ENCODE measurements around the gene SNX17.
"Not testable (repeated sequence)": the region's sequence is repeated elsewhere in the genome, so short reads cannot be mapped to it uniquely, and the experiment has no call there.

SNX17 gene

DNA sequence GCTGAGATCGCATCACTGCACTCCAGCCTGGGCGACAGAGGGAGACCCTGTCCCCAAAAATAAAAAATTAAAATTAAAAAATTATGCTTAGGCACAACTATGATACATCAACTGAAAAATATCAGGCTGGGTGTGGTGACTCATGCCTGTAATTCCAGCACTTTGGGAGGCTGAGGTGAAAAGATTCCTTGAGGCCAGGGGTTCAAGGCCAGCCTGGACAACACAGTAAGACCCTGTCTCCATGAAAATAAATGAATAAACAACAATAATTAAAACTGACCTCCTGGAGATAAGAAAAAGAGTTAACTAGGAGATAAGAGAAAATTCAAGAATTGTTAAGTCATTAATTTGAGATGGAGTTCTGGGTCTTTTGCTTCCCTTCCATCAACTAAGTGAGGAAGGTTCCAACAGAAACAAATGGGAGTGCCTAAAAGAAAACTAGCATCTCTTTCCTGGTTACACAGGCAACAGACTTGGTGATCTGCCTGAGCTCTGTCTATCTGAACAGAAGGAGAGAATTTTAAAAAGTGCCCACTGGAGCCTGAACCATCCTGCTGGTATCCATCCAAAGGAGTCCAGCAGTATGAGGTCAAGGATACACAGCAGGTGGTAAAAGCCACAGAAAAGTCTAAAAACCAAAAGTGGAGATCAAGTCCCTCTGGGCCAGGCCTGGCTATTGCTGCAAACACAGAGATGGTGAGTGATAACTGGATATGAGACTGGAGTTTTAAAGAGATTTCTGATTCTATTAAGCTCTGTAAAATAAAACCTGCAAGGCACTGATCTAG, 30.1 kb downstream of the SNX17 start:
- no peak for DNase-seq

DNA sequence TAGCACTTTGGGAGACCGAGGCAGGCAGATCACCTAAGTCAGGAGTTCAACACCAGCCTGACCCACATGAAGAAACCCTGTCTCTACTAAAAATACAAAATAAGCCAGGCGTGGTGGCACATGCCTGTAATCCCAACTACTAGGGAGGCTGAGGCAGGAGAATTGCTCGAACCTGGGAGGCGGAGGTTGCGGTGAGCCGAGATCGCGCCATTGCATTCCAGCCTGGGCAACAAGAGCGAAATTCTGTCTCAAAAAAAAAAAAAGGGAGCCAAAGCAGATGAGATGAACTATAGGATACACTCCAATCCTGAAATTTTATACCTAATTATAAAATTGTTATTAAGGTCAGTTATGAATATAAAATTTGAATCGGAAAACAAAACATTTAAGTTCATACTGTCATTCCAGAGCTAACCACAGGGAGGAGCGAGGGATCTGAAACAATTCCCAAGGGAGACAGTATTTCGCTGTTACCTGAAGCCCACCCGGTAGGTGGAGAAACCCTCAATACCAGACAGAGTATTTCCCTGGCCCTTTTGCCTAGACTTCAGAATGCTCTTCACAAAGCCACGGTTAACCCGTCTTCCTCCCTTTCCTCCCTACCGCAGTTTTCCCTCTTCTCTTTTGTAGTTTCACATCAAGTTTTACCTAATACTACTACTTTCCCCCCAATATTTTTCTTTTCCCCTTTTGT, 37.5 kb downstream of the SNX17 start:
- DNase-seq, result peak; percentile 60 to 72

DNA sequence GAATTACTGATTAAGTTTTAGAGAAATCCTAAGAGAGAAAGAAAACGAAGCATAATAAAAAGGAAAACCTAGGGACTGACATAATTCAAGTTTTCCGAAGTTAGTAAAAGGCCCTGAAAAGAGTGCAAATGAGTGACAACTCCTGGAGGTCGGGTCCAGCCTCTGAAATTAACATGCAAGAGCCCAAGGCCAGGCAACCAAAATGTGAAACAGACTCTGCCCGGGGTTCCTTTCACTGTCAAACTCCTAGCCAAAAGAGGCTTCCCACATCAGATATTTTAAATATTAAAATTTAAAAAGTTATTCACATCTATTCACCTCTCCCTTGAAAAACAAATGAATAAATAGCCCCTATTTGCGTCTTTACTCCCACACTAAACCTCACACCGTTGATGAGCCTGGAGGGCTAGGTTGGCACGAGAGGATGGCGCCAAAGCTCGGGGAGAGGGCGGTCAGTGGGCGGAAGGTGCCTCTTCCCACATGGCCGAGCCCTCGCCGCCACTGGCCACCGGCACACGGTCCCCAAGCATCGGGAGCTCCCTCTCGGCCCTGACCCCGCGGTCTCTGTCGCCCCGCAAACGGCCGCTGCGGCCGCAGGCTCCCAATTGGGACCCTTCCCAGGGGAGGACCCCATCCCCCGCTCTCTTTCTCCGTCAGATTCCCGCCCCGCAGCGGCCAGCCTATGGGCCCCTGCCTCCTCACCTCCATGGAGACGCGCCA, 38.3 kb downstream of the SNX17 start:
- peak; percentile 23 to 64 for DNase-seq

DNA sequence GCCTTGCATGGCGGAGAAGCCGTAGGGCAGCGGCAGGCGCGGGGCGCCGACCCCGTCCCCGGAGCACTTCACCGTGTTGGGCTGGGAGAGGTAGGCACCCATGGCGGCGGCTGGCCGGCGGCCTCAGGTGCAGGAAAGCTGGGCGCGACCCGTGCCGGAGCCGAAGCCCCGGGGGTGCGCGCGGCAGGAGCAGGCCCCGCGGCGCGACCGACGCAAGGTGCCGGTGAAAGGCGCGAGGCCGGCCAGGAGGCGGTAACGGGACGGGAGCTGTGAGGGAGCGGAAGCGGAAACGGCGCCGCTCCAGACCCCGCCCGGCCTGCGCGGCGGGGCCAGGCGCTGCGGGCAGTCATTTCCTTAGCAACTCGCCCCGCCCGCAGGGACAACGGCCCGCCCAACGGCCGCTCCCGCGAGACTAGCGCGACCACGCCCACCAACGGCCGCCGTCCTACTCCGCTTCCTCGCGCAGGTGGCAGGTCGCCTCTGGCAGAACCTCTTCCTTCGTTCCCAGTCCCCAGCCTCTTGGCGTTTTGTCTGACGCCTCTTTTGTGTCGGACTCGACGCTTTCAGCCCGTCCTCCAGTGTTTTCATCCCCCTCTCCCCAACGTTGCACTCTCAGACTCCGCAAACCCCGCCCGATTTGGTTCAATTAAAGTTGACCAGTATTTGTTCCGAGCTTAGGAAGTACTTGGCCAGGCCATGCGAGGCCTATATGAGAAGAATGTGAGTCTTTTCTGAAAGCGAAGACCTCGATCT, 39.1 kb downstream of the SNX17 start, which contains the start of gene PPM1G:
TSS of gene PPM1G (minus strand) at position 271 of the 753 bp plus-strand sequence. CDS start at position 102, 169 bp downstream.
- DNase-seq, result peak; percentile 97 to 98

DNA sequence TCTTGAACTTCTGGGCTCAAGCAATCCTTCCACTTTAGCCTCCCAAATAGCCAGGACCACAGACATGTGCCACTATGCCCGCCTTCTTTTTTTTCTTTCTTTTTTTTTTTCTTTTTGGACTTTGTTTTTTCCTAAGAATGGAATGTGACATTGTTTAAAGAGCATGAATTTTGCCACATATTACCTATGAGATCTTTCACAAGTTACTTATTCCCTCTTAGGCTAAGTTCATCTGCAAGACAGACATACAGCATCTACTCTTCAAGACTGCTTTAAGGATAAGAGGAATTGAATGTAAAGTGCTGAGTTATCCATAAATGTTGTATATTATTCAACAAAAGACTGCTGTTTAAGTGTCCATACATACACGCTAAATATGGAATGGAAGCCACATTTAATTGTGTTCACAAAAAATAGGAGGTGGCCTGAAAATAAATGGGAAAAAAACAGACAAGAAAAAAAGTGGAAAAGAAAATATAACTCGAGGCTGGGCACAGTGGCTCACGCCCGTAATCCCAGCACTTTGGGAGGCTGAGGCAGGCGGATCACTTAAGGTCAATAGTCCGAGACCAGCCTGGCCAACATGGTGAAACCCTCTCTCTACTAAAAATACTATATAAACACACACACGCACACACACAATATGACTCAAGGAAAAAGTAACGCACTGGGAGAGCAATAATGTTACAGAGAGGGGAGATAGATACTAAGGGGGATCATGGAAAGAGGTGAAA, 42.2 kb downstream of the SNX17 start:
- no peak for DNase-seq

DNA sequence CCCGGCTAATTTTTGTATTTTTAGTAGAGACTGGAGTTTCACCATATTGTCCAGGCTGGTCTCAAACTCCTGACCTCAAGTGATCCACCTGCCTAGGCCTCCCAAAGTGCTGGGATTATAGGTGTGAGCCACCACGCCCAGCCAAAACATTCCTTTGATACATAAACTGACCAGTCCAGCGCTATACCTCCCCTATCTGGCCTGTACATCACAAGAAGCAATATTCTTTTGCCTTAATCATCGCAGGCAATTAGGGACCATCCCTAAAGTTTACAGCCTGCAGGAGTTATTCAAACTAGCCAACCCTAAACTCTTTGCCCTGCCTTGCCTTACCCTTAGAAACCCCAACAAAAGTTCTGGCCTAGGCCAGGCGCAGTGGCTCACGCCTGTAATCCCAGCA, 45.7 kb downstream of the SNX17 start:
- no peak for DNase-seq

DNA sequence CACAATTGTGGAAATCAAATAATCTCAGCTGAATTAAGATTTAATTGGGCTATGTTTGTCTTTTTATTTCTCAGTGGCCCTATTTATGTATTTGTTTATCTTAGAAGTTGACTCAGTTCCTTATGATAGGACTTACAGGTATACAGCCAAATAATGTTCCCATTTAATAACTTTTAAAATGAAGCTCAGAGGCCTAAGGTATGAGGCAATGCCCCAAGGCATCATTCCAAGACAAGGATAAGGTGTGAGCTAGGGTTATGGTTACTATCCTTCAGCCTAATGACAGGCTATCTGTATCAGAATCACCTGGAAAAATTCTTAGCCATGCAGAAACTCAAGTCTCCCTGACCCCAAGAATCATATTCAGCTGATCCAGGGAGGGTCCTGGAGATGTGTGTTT, 50.6 kb downstream of the SNX17 start:
- no peak for DNase-seq

DNA sequence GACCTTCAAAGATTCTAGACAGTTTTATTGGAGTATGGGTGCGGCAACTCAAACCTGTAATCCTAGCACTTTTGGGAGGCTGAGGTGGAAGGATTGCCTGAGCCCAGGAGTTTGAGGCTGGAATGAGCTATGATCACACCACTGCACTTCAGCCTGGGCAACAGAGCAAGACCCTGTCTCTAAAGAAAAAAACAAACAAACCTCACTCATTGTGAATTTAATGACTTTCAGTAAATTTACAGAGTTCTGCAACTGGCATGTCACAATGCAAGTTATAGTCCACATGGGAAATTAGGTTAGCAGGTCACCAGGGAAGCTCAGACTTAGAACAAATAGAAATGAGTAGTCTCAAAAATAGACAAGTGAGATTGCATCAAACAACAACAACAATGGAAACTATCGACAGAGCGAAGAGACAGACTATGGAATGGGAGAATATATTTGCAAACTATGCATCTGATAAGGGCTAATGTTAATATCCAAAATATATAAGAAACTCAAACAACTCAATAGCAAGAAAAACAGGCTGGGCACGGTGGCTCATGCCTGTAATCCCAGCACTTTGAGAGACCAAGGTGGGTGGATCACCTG, 51.3 kb downstream of the SNX17 start:
- DNase-seq, result no peak

DNA sequence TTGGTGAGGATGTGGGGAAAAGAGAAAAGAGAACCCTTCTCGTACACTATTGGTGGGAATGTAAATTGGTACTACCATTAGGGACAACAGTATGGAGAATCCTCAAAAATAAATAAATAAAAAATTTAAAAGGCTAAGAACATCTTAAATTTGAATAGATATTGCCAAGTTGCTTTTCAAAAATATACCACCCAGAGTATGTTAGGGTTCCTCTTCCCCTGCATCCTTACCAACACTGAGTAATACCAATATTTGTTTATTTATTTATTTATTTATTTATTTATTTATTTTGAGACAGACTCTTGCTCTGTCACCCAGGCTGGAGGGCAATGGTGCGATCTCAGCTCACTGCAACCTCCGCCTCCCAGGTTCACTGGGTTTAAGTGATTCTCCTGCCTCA, 52.5 kb downstream of the SNX17 start:
- DNase-seq, result no peak

DNA sequence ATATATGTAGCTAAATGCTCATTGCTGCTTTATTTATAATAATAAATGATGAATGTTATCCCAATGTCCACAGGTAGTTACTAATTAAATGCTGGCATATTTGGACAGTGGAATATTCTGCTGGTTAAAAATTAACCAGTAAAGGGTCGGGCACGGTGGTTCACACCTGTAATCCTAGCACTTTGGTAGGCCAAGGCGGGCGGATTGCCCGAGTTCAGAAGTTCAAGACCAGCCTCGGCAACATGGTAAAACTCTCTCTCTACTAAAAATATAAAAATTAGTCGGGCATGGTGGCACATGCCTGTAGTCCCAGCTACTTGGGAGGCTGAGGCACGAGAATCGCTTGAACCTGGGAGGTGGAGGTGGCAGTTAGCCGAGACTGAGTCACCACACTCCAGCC, 54.6 kb downstream of the SNX17 start:
- not testable (repeated sequence) for DNase-seq
